Measurements from ENCODE around the gene ZNF516. TPM values are rescaled to one million over a fixed set of nuclear protein-coding genes. Genes with fewer than 3 reads are reported as not detected.
A peak's percentile ranks its signal among the peaks of the same experiment; 100 is the strongest.

ZNF516 gene
- total and polyA plus RNA-seq, 2 of the 13 experiments (the other 11 are each of a cell fraction or from before 2014, with no cell fraction given) = 16.6 to 18.7 TPM

GRCh38 chr18:76351961-76352581 lies 143.0 kb downstream of the ZNF516 start (continued):
- no peak for TF ChIP-seq SOX6 (IDR thresholded peaks at IDR 0.05)
- peak; percentile 58; the same call in 1 of the 2 replicates for TF ChIP-seq SOX6 (CRISPR knock-in tag; IDR thresholded peaks at IDR 0.05)
- TF ChIP-seq ISX (CRISPR knock-in tag; conservative IDR thresholded peaks at IDR 0.05) = no peak
- TF ChIP-seq MED1 (CRISPR knock-in tag; IDR thresholded peaks at IDR 0.05) = 0 out of 2 replicates have a peak, but pooled peaks have one; percentile 34
- TF ChIP-seq HDAC2 (CRISPR knock-in tag; IDR thresholded peaks at IDR 0.05) = 0 out of 2 replicates have a peak, but pooled peaks have one; percentile 30
- no peak for TF ChIP-seq ZNF563 (CRISPR knock-in tag; IDR thresholded peaks at IDR 0.05)
- no peak for TF ChIP-seq ATF6 (CRISPR knock-in tag; conservative IDR thresholded peaks at IDR 0.05)
- TF ChIP-seq ZNF205 (CRISPR knock-in tag; IDR thresholded peaks at IDR 0.05) = no peak
- TF ChIP-seq UBTF (CRISPR knock-in tag; IDR thresholded peaks at IDR 0.05) = peak; percentile 35; the same call in 1 of the 2 replicates
- no peak for TF ChIP-seq ZKSCAN5 (CRISPR knock-in tag; IDR thresholded peaks at IDR 0.05)
